ENCODE results near the gene GPC5.

- TF ChIP-seq POLR2A (IDR thresholded peaks at IDR 0.05; ENCODE audit: control extremely low read depth in 1 of 2, low read depth in 2 of 2, low read length in 2 of 2) (no peak), CTCF (IDR thresholded peaks at IDR 0.05; ENCODE audit: control extremely low read depth in 1 of 3, insufficient read depth in 1 of 3, low read depth in 1 of 3, low read length in 3 of 3) (no peak), JUN (IDR thresholded peaks at IDR 0.05; ENCODE audit: low read depth, low read length) (no peak), GABPA (IDR thresholded peaks at IDR 0.05; ENCODE audit: borderline replicate concordance, insufficient read depth, low read length) (no peak), MAX (IDR thresholded peaks at IDR 0.05) (no peak), POLR2AphosphoS5 (IDR thresholded peaks at IDR 0.05; ENCODE audit: low read depth, low read length) (no peak), ASH2L (IDR thresholded peaks at IDR 0.05; ENCODE audit: low read length) (no peak), EZH2 (IDR thresholded peaks at IDR 0.05; ENCODE audit: low read depth, low read length, severe bottlenecking) (no peak), KDM1A (IDR thresholded peaks at IDR 0.05; ENCODE audit: borderline replicate concordance, low read length) (no peak), SIN3A (conservative IDR thresholded peaks at IDR 0.05 in 1 of 2, IDR thresholded peaks at IDR 0.05 in 1 of 2; ENCODE audit: low read depth in 1 of 2, low read length in 2 of 2) (no peak)
Observed at GRCh38 chr13:92694047-92694446, 1295.6 kb downstream of the GPC5 start.

Data from H1 (cell line).